GM18519 (cell line): Measurements from ENCODE around the gene BAIAP2.
"Not testable (repeated sequence)": the region's sequence is repeated elsewhere in the genome, so short reads cannot be mapped to it uniquely, and the experiment has no call there.

Experiments used
- ATAC-seq: cut with Tn5 transposase; IDR thresholded peaks from one replicate; pipeline ENCODE4 v1.9.1; 2021; ENCODE audit warnings: mild to moderate bottlenecking, moderate library complexity; ENCODE audit not compliant: unreplicated experiment, low FRiP score

The BAIAP2 gene

GRCh38 chr17:81064678-81065475 lies 29.9 kb downstream of the BAIAP2 start:
- no peak for ATAC-seq

GRCh38 chr17:81065500-81065899 lies 30.5 kb downstream of the BAIAP2 start:
- no peak for ATAC-seq

GRCh38 chr17:81066072-81066471 lies 31.1 kb downstream of the BAIAP2 start:
- ATAC-seq, result no peak

- no peak for ATAC-seq
These were observed 31.9 kb downstream of the BAIAP2 start for GRCh38 chr17:81066771-81067315.

GRCh38 chr17:81067391-81067811 lies 32.5 kb downstream of the BAIAP2 start:
- ATAC-seq, result no peak

- no peak for ATAC-seq
These were observed 33.6 kb downstream of the BAIAP2 start for GRCh38 chr17:81068411-81069134.

- no peak for ATAC-seq
These were observed 34.2 kb downstream of the BAIAP2 start for GRCh38 chr17:81069135-81069645.

- no peak for ATAC-seq
These were observed 35.7 kb downstream of the BAIAP2 start for GRCh38 chr17:81070541-81071246.

- no peak for ATAC-seq
These were observed 37.1 kb downstream of the BAIAP2 start for GRCh38 chr17:81071761-81072741.

GRCh38 chr17:81073967-81074839 lies 39.3 kb downstream of the BAIAP2 start:
- ATAC-seq, result no peak

GRCh38 chr17:81074875-81075274 lies 39.9 kb downstream of the BAIAP2 start:
- ATAC-seq, result no peak

- ATAC-seq, result no peak
These were observed 40.4 kb downstream of the BAIAP2 start for GRCh38 chr17:81075307-81075706.

GRCh38 chr17:81076141-81076679 lies 41.3 kb downstream of the BAIAP2 start:
- ATAC-seq, result no peak

GRCh38 chr17:81078026-81078913 lies 43.3 kb downstream of the BAIAP2 start:
- ATAC-seq, result not testable (repeated sequence)

- no peak for ATAC-seq
These were observed 45.1 kb downstream of the BAIAP2 start for GRCh38 chr17:81080019-81080418.

- ATAC-seq, result no peak
These were observed 46.5 kb downstream of the BAIAP2 start for GRCh38 chr17:81081222-81082176.
